Upper lobe of left lung (tissue), 4 donors: ENCODE results near the gene SAP30L.

Experiments used
- POLR2A ChIP-seq, 4 donors: fragments of 450-650 bp; IDR thresholded peaks; one replicate each; pipeline ENCODE4 v1.5.1; 2016 to 2017; ENCODE audit warnings: antibody characterized with exemption in 4 of 4, mild to moderate bottlenecking in 2 of 4
- POLR2AphosphoS5 ChIP-seq, 2 donors: sonication (generic); formaldehyde crosslinking; IDR thresholded peaks; one replicate each; pipeline ENCODE4 v1.5.1; 2017; ENCODE audit warnings: antibody characterized with exemption in 2 of 2

- TF ChIP-seq POLR2AphosphoS5 (IDR thresholded peaks at IDR 0.05) (no peak), POLR2A (IDR thresholded peaks at IDR 0.05) (no peak)
Observed at GRCh38 chr5:154410008-154410407, 35.8 kb upstream of the SAP30L start.
